Activated naive CD4-positive, alpha-beta T cell treated with anti-CD3 and anti-CD28 coated beads for 36 hours (primary cell): ENCODE measurements around the gene GPC6. TPM values are rescaled to one million over a fixed set of nuclear protein-coding genes. Genes with fewer than 3 reads are reported as not detected.
A peak's percentile ranks its signal among the peaks of the same experiment; 100 is the strongest.

ENCODE experiments used
- CTCF ChIA-PET: fragments of 350-600 bp; sonication (Branson Sonifier 250); formaldehyde crosslinking; loops from one replicate; lab custom pipeline; 2021; ENCODE audit warnings: antibody characterized with exemption; lab: Charles Lee
- DNase-seq: peaks from one replicate; pipeline ENCODE4 v3.0.0-alpha.2; 2020
- H3K27ac Mint-ChIP-seq: one replicate; pipeline ENCODE4 v1.8.0; 2021; ENCODE audit warnings: mild to moderate bottlenecking, mixed read lengths
- H3K27me3 Mint-ChIP-seq: one replicate; pipeline ENCODE4 v1.8.0; 2021; ENCODE audit warnings: low read depth, mixed read lengths
- H3K36me3 Mint-ChIP-seq: one replicate; pipeline ENCODE4 v1.8.0; 2021; ENCODE audit warnings: low read depth, mixed read lengths
- H3K4me1 Mint-ChIP-seq: one replicate; pipeline ENCODE4 v1.8.0; 2021; ENCODE audit warnings: low read depth, mixed read lengths
- H3K4me3 Mint-ChIP-seq: one replicate; pipeline ENCODE4 v1.8.0; 2021; ENCODE audit warnings: mild to moderate bottlenecking, moderate library complexity, mixed read lengths
- H3K9me3 Mint-ChIP-seq: one replicate; pipeline ENCODE4 v1.8.0; 2021; ENCODE audit warnings: mixed read lengths
- intact Hi-C: fragments of 100-400 bp; cut with micrococcal nuclease; formaldehyde crosslinking; loops from one replicate; pipeline ENCODE4 v1.15.1; 2023
- total RNA-seq, 2 experiments: library from RNA; stranded (reverse); gene quantifications; one replicate each; pipeline ENCODE4 v1.2.3, GENCODE V29; 2021

Gene GPC6
- total RNA-seq, 2 experiments from 2014 or later, result not detected

DNA sequence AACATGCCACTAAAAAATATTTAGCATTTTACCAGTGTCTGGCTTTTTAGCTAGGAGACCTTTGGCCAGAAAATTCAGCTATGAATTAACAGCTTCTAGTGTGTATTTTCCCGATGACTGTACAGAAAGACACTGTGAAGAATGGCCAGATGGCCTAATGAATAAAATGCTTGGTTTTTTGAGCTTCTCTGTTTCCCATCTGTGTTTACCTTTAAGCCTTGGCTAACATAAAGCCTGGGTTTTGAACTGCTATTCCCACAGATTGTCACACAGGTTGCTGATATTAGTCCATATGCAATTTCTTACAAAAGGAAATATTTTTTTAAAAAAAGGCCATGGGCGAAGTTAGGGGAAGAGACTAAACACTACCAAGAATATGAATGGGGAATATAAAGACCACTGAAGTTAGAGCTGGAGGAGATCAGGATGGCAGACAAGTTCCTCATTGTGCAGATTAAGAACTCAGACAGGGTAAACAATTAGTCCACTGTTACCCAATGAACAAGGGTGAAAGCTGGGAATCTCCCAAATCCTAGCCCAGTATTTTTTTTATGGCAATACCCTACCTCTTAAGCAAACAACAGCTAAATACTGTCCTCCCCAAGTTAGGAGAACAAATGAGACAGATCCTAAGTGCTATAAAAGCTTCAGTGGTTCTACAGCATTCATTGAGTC is 1157.8 kb downstream of the GPC6 start:
- Mint-ChIP-seq H3K4me3 (no peak overlapping the region), H3K9me3 (no peaks in the 10 kb centered on the region), H3K4me1 (no peaks in the 10 kb centered on the region), H3K36me3 (no peaks in the 10 kb centered on the region), H3K27ac (no peak overlapping the region), H3K27me3 (peaks cover 9% of the 10 kb centered on the region)
- DNase-seq, result no peak
- intact Hi-C loops, result no loop called here
- CTCF ChIA-PET, result no interaction called here

DNA sequence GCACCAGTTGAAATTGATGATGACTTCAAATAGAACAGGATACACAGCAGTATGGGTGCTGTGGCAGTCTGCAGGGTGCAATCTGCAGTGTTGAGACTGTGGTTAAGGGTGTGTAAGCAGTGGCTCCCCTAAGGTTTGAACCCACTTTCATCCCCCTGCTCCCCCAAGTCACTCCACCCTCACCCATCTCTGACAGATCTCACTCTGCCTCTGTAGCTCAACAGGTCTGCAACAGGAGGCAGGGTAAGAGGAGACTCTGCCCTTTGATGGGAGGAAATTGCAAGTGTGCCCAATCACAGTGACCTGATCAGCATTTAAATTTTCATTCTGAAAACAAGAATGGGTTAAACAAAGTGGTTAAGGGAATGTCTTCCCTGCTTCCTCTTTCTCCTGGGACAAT is 1160.4 kb downstream of the GPC6 start:
- Mint-ChIP-seq H3K36me3 (no peaks in the 10 kb centered on the region), H3K4me1 (no peaks in the 10 kb centered on the region), H3K9me3 (no peaks in the 10 kb centered on the region), H3K27ac (no peak overlapping the region), H3K4me3 (no peak overlapping the region), H3K27me3 (peaks cover 4% of the 10 kb centered on the region)
- intact Hi-C loops, result no loop called here
- CTCF ChIA-PET, result interaction anchor here (1.0 kb wide), 1 partner anchor 28 kb away, joined by 4 read pairs; no protein-coding TSS in a partner anchor
- DNase-seq, result no peak

DNA sequence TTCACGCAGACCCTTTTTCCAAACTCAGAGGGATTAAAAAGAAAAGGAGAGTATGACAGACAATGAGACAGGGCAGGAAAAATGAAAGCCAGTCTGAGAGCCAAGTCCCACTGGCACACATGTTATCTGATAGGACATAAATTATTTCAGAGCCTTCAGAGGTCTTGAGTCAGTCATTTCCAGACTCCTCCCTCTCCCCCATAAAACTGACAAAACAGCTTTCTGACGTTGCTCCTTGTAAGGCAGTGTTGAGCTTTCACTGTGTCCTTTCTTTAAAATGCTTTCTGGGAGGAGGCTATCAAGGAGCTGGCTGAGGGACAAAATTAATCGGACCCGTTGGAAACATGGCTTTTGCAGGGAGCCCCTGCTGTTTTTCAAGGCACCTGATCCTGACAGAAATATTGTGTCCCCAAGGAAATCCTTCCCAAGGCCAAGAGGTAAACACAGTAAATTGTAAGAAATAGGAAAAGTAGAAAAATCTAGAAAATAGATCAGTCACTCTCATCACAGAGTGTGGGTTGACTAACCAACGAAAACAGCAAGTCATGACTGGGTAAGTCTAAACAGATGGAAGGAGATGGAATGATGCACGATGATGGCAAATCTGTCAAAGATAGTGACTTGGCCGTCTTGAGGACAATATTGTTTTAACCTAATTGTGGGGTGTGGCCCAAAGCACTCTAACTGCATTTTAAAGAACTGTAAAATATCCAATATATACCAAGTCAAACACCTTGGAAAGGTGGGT is 1163.2 kb downstream of the GPC6 start:
- Mint-ChIP-seq H3K4me3 (no peak overlapping the region), H3K27ac (no peak overlapping the region), H3K4me1 (no peaks in the 10 kb centered on the region), H3K9me3 (no peaks in the 10 kb centered on the region), H3K27me3 (peaks cover 2% of the 10 kb centered on the region), H3K36me3 (no peaks in the 10 kb centered on the region)
- intact Hi-C loops, result no loop called here
- CTCF ChIA-PET, result no interaction called here
- DNase-seq, result no peak

DNA sequence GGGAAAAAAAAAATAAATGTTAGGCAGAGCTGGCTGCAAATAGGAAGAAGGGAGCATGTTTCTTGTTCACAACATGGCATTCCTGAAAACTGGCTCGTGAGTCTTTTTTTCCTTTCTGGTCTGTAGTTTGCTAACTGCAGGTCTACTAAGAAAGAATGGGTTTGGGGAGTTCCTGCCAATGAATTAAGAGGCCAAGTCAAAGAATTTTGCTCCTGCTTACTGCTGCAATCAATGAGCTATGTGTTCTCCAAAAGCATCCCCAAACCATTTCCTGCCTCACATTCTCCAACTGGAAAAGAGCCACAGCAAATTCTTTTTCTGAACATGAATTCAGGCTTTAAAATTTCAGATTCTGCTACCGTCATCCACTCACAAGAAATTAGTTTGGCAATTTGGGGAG is 1164.3 kb downstream of the GPC6 start:
- Mint-ChIP-seq H3K9me3 (no peaks in the 10 kb centered on the region), H3K27me3 (peaks cover 2% of the 10 kb centered on the region)
- CTCF ChIA-PET, result no interaction called here

DNA sequence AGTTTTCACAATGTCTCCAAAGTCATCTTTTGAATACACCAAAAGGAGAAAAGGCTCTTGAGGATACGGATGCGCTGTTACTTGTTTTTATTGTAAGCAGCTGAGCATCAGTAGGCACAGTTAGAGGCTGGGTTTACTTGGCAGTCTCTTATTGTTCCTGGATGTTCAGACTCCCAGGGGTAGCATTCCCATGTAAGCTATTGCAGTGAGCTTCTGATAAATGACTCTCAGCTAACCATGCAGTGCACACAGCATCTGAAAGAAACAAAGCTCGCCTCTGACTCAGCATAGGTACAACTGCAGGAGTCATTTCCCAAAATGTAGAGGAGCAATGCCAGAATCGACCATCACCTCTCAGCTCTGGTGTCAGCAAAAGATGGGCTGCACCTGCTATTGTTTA is 1168.1 kb downstream of the GPC6 start:
- CTCF ChIA-PET, result interaction anchor here (0.6 to 1.6 kb wide), 2 partner anchors 10 to 42 kb away, joined by 3 to 4 read pairs; no protein-coding TSS in a partner anchor
- intact Hi-C loops, result no loop called here
- Mint-ChIP-seq H3K4me1 (peaks cover 3% of the 10 kb centered on the region), H3K4me3 (no peak overlapping the region), H3K27me3 (no peaks in the 10 kb centered on the region), H3K27ac (no peak overlapping the region), H3K9me3 (peaks cover 3% of the 10 kb centered on the region), H3K36me3 (no peaks in the 10 kb centered on the region)
- DNase-seq, result no peak

More for the DNA sequence above, 1164.3 kb downstream of the GPC6 start:
- no peak for DNase-seq
- H3K36me3 Mint-ChIP-seq, result no peaks in the 10 kb centered on the region
- H3K4me1 Mint-ChIP-seq, result no peaks in the 10 kb centered on the region
- no peak overlapping the region for H3K4me3 Mint-ChIP-seq
- no peak overlapping the region for H3K27ac Mint-ChIP-seq
- intact Hi-C loops, result no loop called here

DNA sequence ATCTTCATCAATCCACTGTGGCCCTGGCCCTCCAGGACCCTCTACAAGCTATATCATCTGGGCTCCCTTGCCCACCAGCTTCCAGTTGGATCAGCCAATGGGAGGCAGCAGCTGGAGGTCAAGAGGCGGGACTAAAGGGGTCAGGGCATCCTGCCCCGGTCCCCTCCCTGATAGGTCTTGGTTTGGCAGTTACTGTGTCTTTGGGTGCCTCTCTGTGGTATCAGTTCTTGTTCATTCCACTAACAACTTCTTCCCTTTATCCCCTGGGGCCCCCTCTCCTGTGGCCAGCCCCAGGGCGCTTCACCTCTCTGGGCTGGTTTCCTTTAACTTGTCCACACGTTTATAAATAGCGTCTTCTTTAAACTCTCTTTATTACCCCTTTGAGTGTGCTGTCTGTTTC is 1169.3 kb downstream of the GPC6 start:
- DNase-seq, result no peak
- CTCF ChIA-PET, result interaction anchor here (0.6 to 1.6 kb wide), 2 partner anchors 41 to 103 kb away, joined by 3 to 4 read pairs; no protein-coding TSS in a partner anchor
- intact Hi-C loops, result no loop called here
- H3K4me1 Mint-ChIP-seq, result peaks cover 3% of the 10 kb centered on the region
- H3K4me3 Mint-ChIP-seq, result no peak overlapping the region
- H3K27ac Mint-ChIP-seq, result no peak overlapping the region
- no peaks in the 10 kb centered on the region for H3K27me3 Mint-ChIP-seq
- H3K36me3 Mint-ChIP-seq, result no peaks in the 10 kb centered on the region
- peaks cover 3% of the 10 kb centered on the region for H3K9me3 Mint-ChIP-seq

DNA sequence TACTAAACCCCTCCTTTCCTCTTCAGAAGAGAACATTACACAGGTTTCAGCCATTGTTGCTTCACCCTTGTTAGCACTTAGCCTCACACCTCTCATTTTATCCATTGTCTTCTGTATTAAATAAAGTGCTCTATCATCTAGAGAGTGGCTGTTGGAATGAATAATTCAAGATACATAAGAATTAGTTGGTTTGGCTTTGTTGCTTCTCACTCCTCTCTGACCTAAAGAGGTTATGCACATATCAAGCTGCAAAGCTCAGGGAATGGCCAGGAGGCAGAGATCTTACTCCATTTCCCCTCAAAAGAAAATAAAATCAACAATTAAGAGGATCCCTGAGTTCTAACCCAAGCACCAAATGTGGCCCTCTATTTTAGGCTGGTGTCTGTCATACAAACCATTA is 1173.2 kb downstream of the GPC6 start:
- Mint-ChIP-seq H3K4me3 (no peak overlapping the region), H3K36me3 (no peaks in the 10 kb centered on the region), H3K4me1 (peaks cover 3% of the 10 kb centered on the region)

DNA sequence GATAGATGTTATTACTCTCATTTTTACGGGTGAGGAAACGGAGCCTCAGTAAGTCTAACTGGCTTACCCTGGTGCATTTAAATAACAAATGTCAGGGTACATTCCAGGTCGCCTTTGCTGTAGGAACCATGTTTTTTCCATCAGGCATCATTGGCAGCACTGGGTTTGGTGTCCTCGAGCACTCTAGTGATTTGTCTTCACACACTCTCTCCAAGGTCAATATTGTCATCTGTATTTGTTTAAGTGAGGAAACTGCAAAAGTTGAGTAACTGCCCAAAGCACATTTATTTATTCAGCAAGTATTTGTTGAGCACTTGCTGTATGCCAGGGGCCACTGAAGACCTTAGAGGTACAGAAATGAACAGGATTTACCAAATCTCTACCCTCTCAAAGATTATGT is 1174.3 kb downstream of the GPC6 start:
- Mint-ChIP-seq H3K27me3 (no peaks in the 10 kb centered on the region), H3K4me1 (peaks cover 3% of the 10 kb centered on the region), H3K27ac (no peak overlapping the region), H3K36me3 (no peaks in the 10 kb centered on the region), H3K4me3 (no peak overlapping the region), H3K9me3 (peaks cover 3% of the 10 kb centered on the region)
- CTCF ChIA-PET, result no interaction called here
- no peak for DNase-seq
- intact Hi-C loops, result no loop called here

More for the DNA sequence above, 1173.2 kb downstream of the GPC6 start:
- no peak for DNase-seq
- no peaks in the 10 kb centered on the region for H3K27me3 Mint-ChIP-seq
- H3K9me3 Mint-ChIP-seq, result peaks cover 3% of the 10 kb centered on the region
- no peak overlapping the region for H3K27ac Mint-ChIP-seq
- CTCF ChIA-PET, result no interaction called here
- intact Hi-C loops, result no loop called here

DNA sequence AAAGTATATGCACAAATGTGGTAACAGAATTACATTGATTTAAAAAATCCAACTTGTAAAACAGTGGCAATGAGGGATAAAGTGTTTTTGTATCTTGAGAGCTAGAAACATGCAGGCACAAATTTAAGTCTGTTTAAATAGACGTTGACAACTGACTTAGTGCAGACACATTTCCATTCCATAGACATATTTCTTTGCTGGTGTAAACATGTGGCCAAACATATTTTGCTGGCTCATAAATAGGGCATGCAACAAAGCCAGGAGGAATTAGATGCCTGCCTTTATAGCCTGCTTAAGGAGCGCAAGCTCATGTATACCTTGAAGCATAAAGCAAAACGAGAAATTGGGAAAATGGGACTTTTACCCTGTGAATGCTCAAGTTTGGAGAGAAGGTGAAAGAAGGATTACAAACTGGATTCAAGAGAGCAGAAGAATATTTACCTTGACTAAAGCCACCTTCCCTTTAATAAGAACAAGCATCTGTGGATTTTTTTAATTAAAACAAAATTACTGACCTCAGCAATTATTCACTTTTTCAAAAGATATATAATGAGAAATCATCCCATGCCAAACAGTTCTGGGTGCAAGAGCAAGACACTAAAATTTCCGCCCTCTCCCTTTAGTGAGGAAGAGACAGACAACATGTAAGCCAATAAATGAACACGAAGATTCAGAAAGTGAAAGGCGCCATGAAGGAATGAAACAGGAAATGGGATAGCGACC is 1181.9 kb downstream of the GPC6 start:
- H3K4me1 Mint-ChIP-seq, result peaks cover 16% of the 10 kb centered on the region
- peaks cover 10% of the 10 kb centered on the region for H3K27me3 Mint-ChIP-seq
- no peak overlapping the region for H3K4me3 Mint-ChIP-seq
- H3K9me3 Mint-ChIP-seq, result no peaks in the 10 kb centered on the region
- CTCF ChIA-PET, result interaction anchor here (0.8 kb wide), 1 partner anchor 209 kb away, joined by 3 read pairs; no protein-coding TSS in a partner anchor
- intact Hi-C loops, result no loop called here
- H3K36me3 Mint-ChIP-seq, result no peaks in the 10 kb centered on the region
- no peak overlapping the region for H3K27ac Mint-ChIP-seq
- DNase-seq, result no peak

DNA sequence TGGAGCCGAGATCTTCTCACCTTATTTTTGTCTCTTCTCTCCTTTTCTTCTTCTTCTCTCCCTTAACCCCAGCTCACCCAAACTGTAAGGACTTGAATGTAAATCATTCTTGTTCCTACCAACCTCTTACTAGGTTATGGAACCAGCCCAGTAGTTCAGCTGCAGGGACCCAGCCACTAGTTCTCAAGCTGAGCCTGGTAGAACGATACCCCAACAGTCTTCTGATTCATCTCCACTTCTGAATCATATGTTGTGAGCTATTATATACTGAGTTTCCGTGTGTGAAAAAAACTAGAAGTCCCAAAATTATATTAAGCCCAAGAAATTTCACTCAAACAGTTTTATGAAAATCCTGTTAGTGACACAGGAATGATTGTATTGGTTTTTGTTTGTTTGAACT is 1185.1 kb downstream of the GPC6 start:
- peaks cover 3% of the 10 kb centered on the region for H3K9me3 Mint-ChIP-seq
- CTCF ChIA-PET, result interaction anchor here (1.0 kb wide), 1 partner anchor 9 kb away, joined by 3 read pairs; no protein-coding TSS in a partner anchor
- peaks cover 10% of the 10 kb centered on the region for H3K27me3 Mint-ChIP-seq
- no peak for DNase-seq
- intact Hi-C loops, result no loop called here
- H3K36me3 Mint-ChIP-seq, result no peaks in the 10 kb centered on the region
- H3K27ac Mint-ChIP-seq, result peak overlapping the region; percentile 8
- H3K4me3 Mint-ChIP-seq, result no peak overlapping the region
- peaks cover 16% of the 10 kb centered on the region for H3K4me1 Mint-ChIP-seq

DNA sequence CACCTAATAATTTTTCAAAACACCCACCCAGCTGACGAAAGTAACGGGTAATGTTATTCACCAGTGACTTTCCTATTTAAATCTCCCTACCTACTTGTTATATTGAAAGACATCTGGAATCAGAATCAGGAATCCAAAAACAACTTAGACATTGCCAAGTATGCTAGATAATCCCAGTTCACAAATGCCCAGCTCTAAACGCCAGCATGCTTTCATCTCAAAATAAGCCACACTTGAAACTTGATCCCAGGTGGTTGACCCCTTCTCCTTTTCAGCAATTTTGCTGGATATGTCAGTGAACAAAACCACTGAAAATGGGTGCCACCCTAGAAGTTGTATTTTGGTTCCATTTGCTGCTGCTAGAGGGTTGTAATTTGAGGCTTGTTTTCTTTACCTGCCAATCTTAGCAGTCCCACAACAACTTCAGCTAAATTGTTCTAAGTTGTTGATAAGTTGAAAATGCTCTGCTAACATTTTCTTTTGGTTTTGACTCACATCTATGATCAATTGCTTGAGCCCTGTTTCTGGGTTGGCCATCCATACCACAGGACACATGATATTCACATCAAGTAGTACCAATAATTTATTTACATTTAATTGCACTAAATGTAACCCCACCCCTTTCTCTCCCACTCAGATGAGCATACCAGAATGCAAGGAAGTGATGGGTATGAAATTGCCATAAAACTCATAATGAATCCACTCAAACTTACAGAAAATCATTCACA is 1186.4 kb downstream of the GPC6 start:
- Mint-ChIP-seq H3K27ac (no peak overlapping the region), H3K36me3 (peaks cover 7% of the 10 kb centered on the region), H3K27me3 (peaks cover 10% of the 10 kb centered on the region), H3K9me3 (peaks cover 11% of the 10 kb centered on the region), H3K4me1 (peaks cover 20% of the 10 kb centered on the region), H3K4me3 (no peak overlapping the region)
- intact Hi-C loops, result no loop called here
- CTCF ChIA-PET, result no interaction called here
- no peak for DNase-seq

DNA sequence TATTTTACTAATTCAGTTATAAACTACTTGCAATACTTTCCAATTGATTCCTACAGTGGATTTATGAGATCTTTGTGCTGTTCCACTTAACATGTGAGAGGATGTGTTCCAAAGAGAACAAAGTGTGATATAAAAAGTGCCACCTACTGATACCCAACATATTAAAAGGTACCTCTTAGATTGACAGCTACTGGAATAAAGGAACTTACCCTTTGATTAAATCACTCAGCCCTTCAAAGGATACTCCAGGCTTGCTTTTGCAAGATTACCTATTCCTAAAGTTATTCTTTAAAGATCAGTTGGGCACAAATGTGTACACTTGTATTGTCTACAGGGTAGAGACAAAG is 1187.0 kb downstream of the GPC6 start:
- intact Hi-C loops, result no loop called here
- H3K27me3 Mint-ChIP-seq, result peaks cover 6% of the 10 kb centered on the region
- no peak overlapping the region for H3K27ac Mint-ChIP-seq
- no peak overlapping the region for H3K4me3 Mint-ChIP-seq
- CTCF ChIA-PET, result no interaction called here
- peaks cover 23% of the 10 kb centered on the region for H3K4me1 Mint-ChIP-seq
- peaks cover 11% of the 10 kb centered on the region for H3K9me3 Mint-ChIP-seq
- no peak for DNase-seq
- H3K36me3 Mint-ChIP-seq, result peaks cover 7% of the 10 kb centered on the region
